Epithelial cell of prostate (primary cell): ENCODE data around the gene P2RY2.

Source experiments
- DNase-seq: peaks from one replicate; pipeline ENCODE4 v3.0.0-alpha.2; 2011; ENCODE audit warnings: low read depth, low spot score
- H3K27ac ChIP-seq: fragments of 450-650 bp; 2 replicates; pipeline ENCODE4 v1.5.1; 2017; ENCODE audit warnings: mild to moderate bottlenecking

P2RY2 gene

GRCh38 chr11:73201888-73202780, 15.9 kb upstream of the P2RY2 start:
- H3K27ac ChIP-seq, result peak overlapping the region; percentile 31
- no peak for DNase-seq

- H3K27ac ChIP-seq, result no peak overlapping the region
- DNase-seq, result no peak
Measured at GRCh38 chr11:73203322-73203721, 14.8 kb upstream of the P2RY2 start.

- no peak overlapping the region for H3K27ac ChIP-seq
- no peak for DNase-seq
Measured at GRCh38 chr11:73203790-73204189, 14.3 kb upstream of the P2RY2 start.

GRCh38 chr11:73204711-73205121, 13.4 kb upstream of the P2RY2 start:
- H3K27ac ChIP-seq, result no peak overlapping the region
- no peak for DNase-seq

- no peak for DNase-seq
- H3K27ac ChIP-seq, result no peak overlapping the region
Measured at GRCh38 chr11:73205661-73206343, 12.3 kb upstream of the P2RY2 start.

- no peak for DNase-seq
Measured at GRCh38 chr11:73206801-73207200, 11.3 kb upstream of the P2RY2 start.

GRCh38 chr11:73209892-73210291, 8.2 kb upstream of the P2RY2 start:
- DNase-seq, result no peak
- no peak overlapping the region for H3K27ac ChIP-seq

More at GRCh38 chr11:73206801-73207200, 11.3 kb upstream of the P2RY2 start:
- H3K27ac ChIP-seq, result no peak overlapping the region

GRCh38 chr11:73210916-73211667, 7.0 kb upstream of the P2RY2 start:
- DNase-seq, result no peak
- no peak overlapping the region for H3K27ac ChIP-seq

- H3K27ac ChIP-seq, result no peak overlapping the region
- DNase-seq, result no peak
Measured at GRCh38 chr11:73213196-73214143, 4.6 kb upstream of the P2RY2 start.

GRCh38 chr11:73215191-73216134, 2.6 kb upstream of the P2RY2 start:
- H3K27ac ChIP-seq, result no peak overlapping the region
- DNase-seq, result no peak

GRCh38 chr11:73216465-73216864, 1.6 kb upstream of the P2RY2 start:
- H3K27ac ChIP-seq, result no peak overlapping the region
- no peak for DNase-seq

GRCh38 chr11:73217131-73217809, 811 bp upstream of the P2RY2 start:
- no peak for DNase-seq
- H3K27ac ChIP-seq, result peak overlapping the region; percentile 33

GRCh38 chr11:73217810-73218105, 323 bp upstream of the P2RY2 start:
- DNase-seq, result no peak
- peak overlapping the region; percentile 33 for H3K27ac ChIP-seq

GRCh38 chr11:73218830-73219215, 742 bp downstream of the P2RY2 start:
- H3K27ac ChIP-seq, result no peak overlapping the region
- DNase-seq, result no peak

- DNase-seq, result no peak
- no peak overlapping the region for H3K27ac ChIP-seq
Measured at GRCh38 chr11:73219396-73220285, 1.6 kb downstream of the P2RY2 start.

GRCh38 chr11:73221451-73221850, 3.4 kb downstream of the P2RY2 start:
- H3K27ac ChIP-seq, result no peak overlapping the region
- no peak for DNase-seq

- no peak overlapping the region for H3K27ac ChIP-seq
- DNase-seq, result no peak
Measured at GRCh38 chr11:73221996-73222395, 3.9 kb downstream of the P2RY2 start.
